Left hindlimb (tissue), 1 donor: Measurements from ENCODE around the gene BOLA1.
"Not testable (repeated sequence)": the region's sequence is repeated elsewhere in the genome, so short reads cannot be mapped to it uniquely, and the experiment has no call there.

Source experiments
- DNase-seq: peaks from one replicate; pipeline ENCODE4 v3.0.0-alpha.2; 2018

Gene BOLA1

GRCh38 chr1:149899460-149900284 is at the start of gene BOLA1:
BOLA1 (plus strand) TSS chr1:149899568; CDS start chr1:149900060, 492 bp downstream.
- DNase-seq, result peak; percentile 94

GRCh38 chr1:149849947-149850360 is 49.4 kb upstream of the BOLA1 start:
- DNase-seq, result no peak

- DNase-seq, result not testable (repeated sequence)
These were observed 48.5 kb upstream of the BOLA1 start for GRCh38 chr1:149850732-149851345.

GRCh38 chr1:149851585-149852213 is 47.7 kb upstream of the BOLA1 start:
- DNase-seq, result not testable (repeated sequence)

- not testable (repeated sequence) for DNase-seq
These were observed 47.1 kb upstream of the BOLA1 start for GRCh38 chr1:149852263-149852662.

GRCh38 chr1:149860271-149860670 is 39.1 kb upstream of the BOLA1 start:
- DNase-seq, result not testable (repeated sequence)

GRCh38 chr1:149860684-149861496 is 38.5 kb upstream of the BOLA1 start:
- not testable (repeated sequence) for DNase-seq

- not testable (repeated sequence) for DNase-seq
These were observed 37.8 kb upstream of the BOLA1 start for GRCh38 chr1:149861497-149862054.

- DNase-seq, result not testable (repeated sequence)
These were observed 32.5 kb upstream of the BOLA1 start for GRCh38 chr1:149866887-149867286.

- DNase-seq, result not testable (repeated sequence)
These were observed 26.3 kb upstream of the BOLA1 start for GRCh38 chr1:149873060-149873459.

- DNase-seq, result no peak
These were observed 22.0 kb upstream of the BOLA1 start for GRCh38 chr1:149877211-149877946.

GRCh38 chr1:149879556-149879955 is 19.8 kb upstream of the BOLA1 start:
- no peak for DNase-seq

GRCh38 chr1:149881876-149882275 is 17.5 kb upstream of the BOLA1 start:
- no peak for DNase-seq

GRCh38 chr1:149883598-149884247 is 15.6 kb upstream of the BOLA1 start:
- no peak for DNase-seq

GRCh38 chr1:149884433-149885338 is 14.7 kb upstream of the BOLA1 start:
- peak; percentile 49 for DNase-seq

GRCh38 chr1:149885339-149886120 is 13.8 kb upstream of the BOLA1 start:
- peak; percentile 90 for DNase-seq

- DNase-seq, result peak; percentile 37
These were observed 13.3 kb upstream of the BOLA1 start for GRCh38 chr1:149886121-149886395.

GRCh38 chr1:149886396-149887195 is 12.8 kb upstream of the BOLA1 start:
- DNase-seq, result peak; percentile 93

GRCh38 chr1:149887196-149887455 is 12.2 kb upstream of the BOLA1 start:
- not testable (repeated sequence) for DNase-seq
